ENCODE measurements around the gene CSF2RB. TPM values are rescaled to one million over a fixed set of nuclear protein-coding genes. Genes with fewer than 3 reads are reported as not detected.
A peak's percentile ranks its signal among the peaks of the same experiment; 100 is the strongest.

Gene CSF2RB
- total and polyA plus RNA-seq, 2 experiments from 2014 or later: 0.60 TPM; not detected in 1

GRCh38 chr22:36940676-36941075, 27.2 kb downstream of the CSF2RB start:
- Histone ChIP-seq H3K4me3 (no peak overlapping the region), H3K27me3 (no peaks in the 10 kb centered on the region), H3K27ac (no peak overlapping the region), H3K4me1 (ENCODE audit: low read depth) (no peaks in the 10 kb centered on the region), H3K36me3 (no peaks in the 10 kb centered on the region), H3K9me3 (ENCODE audit: low read depth) (no peaks in the 10 kb centered on the region)
- no peak for DNase-seq (ENCODE audit: low read depth in 1 of 2, low spot score in 1 of 2)
- TF ChIP-seq CTCF (IDR thresholded peaks at IDR 0.05; ENCODE audit: low read depth, low read length): no peak

- DNase-seq (ENCODE audit: low read depth in 1 of 2, low spot score in 1 of 2): no peak
- no peak for TF ChIP-seq CTCF (IDR thresholded peaks at IDR 0.05; ENCODE audit: low read depth, low read length)
- H3K4me3 ChIP-seq: no peak overlapping the region
- H3K36me3 ChIP-seq: no peaks in the 10 kb centered on the region
- no peaks in the 10 kb centered on the region for H3K9me3 ChIP-seq (ENCODE audit: low read depth)
- H3K4me1 ChIP-seq (ENCODE audit: low read depth): no peaks in the 10 kb centered on the region
- no peak overlapping the region for H3K27ac ChIP-seq
- no peaks in the 10 kb centered on the region for H3K27me3 ChIP-seq
Measured at GRCh38 chr22:36942556-36942955, 29.1 kb downstream of the CSF2RB start.

- H3K27me3 ChIP-seq: no peaks in the 10 kb centered on the region
- no peak for TF ChIP-seq CTCF (IDR thresholded peaks at IDR 0.05; ENCODE audit: low read depth, low read length)
- H3K4me3 ChIP-seq: no peak overlapping the region
- H3K36me3 ChIP-seq: no peaks in the 10 kb centered on the region
- H3K9me3 ChIP-seq (ENCODE audit: low read depth): no peaks in the 10 kb centered on the region
- DNase-seq (ENCODE audit: low read depth in 1 of 2, low spot score in 1 of 2): peak in 1 of 2 donors; percentile 72
- H3K4me1 ChIP-seq (ENCODE audit: low read depth): no peaks in the 10 kb centered on the region
- H3K27ac ChIP-seq: no peak overlapping the region
Measured at GRCh38 chr22:36946421-36947158, 33.2 kb downstream of the CSF2RB start.

- TF ChIP-seq CTCF (IDR thresholded peaks at IDR 0.05; ENCODE audit: low read depth, low read length): no peak
- Histone ChIP-seq H3K27me3 (no peaks in the 10 kb centered on the region), H3K27ac (no peak overlapping the region), H3K4me1 (ENCODE audit: low read depth) (no peaks in the 10 kb centered on the region), H3K36me3 (no peaks in the 10 kb centered on the region), H3K4me3 (no peak overlapping the region), H3K9me3 (ENCODE audit: low read depth) (no peaks in the 10 kb centered on the region)
- peak in 1 of 2 donors; percentile 84 for DNase-seq (ENCODE audit: low read depth in 1 of 2, low spot score in 1 of 2)
Measured at GRCh38 chr22:36948273-36949225, 35.1 kb downstream of the CSF2RB start.

GRCh38 chr22:36950797-36951590, 37.6 kb downstream of the CSF2RB start:
- no peaks in the 10 kb centered on the region for H3K9me3 ChIP-seq (ENCODE audit: low read depth)
- no peaks in the 10 kb centered on the region for H3K36me3 ChIP-seq
- no peak for TF ChIP-seq CTCF (IDR thresholded peaks at IDR 0.05; ENCODE audit: low read depth, low read length)
- no peak overlapping the region for H3K27ac ChIP-seq
- H3K4me1 ChIP-seq (ENCODE audit: low read depth): no peaks in the 10 kb centered on the region
- H3K27me3 ChIP-seq: no peaks in the 10 kb centered on the region
- no peak for DNase-seq (ENCODE audit: low read depth in 1 of 2, low spot score in 1 of 2)
- H3K4me3 ChIP-seq: no peak overlapping the region

Measured in cardiac muscle cell (in vitro differentiated cells and primary cell).